OCI-LY1 (cell line): ENCODE measurements around the gene SUV39H2.

Experiments used
- H2AFZ ChIP-seq: fragments of 200-600 bp; sonication (generic), shearing (Covaris generic); 2 replicates; pipeline ENCODE4 v1.6.0; 2014; ENCODE audit warnings: antibody characterized with exemption, mild to moderate bottlenecking, low read length
- H3F3A ChIP-seq: fragments of 200-600 bp; sonication (generic), shearing (Covaris generic); 2 replicates; pipeline ENCODE4 v1.6.0; 2014; ENCODE audit warnings: mild to moderate bottlenecking, antibody characterized with exemption, low read length, moderate library complexity; ENCODE audit not compliant: insufficient read depth
- H3K27ac ChIP-seq: fragments of 200-600 bp; sonication (generic); 2 replicates; pipeline ENCODE4 v1.5.1; 2014; ENCODE audit warnings: low read length, mixed run types, mild to moderate bottlenecking, low read depth; ENCODE audit not compliant: poor library complexity, severe bottlenecking
- H3K27me3 ChIP-seq: fragments of 200-600 bp; sonication (generic); 2 replicates; pipeline ENCODE4 v1.6.0; 2014; ENCODE audit warnings: antibody characterized with exemption, mild to moderate bottlenecking, low read length, moderate library complexity; ENCODE audit not compliant: insufficient read depth
- H3K36me3 ChIP-seq: fragments of 200-600 bp; sonication (generic); 2 replicates; pipeline ENCODE4 v1.6.1; 2014; ENCODE audit warnings: mild to moderate bottlenecking, antibody characterized with exemption, low read length, moderate library complexity, mixed read lengths; ENCODE audit not compliant: insufficient read depth
- H3K4me1 ChIP-seq: fragments of 200-600 bp; sonication (generic); 2 replicates; pipeline ENCODE4 v1.5.1; 2014; ENCODE audit warnings: mild to moderate bottlenecking, low read length, moderate library complexity; ENCODE audit not compliant: insufficient read depth, severe bottlenecking
- H3K4me2 ChIP-seq: fragments of 200-600 bp; sonication (generic), shearing (Covaris generic); 2 replicates; pipeline ENCODE4 v1.6.1; 2014; ENCODE audit warnings: low read length
- H3K4me3 ChIP-seq: fragments of 200-600 bp; sonication (generic); 2 replicates; pipeline ENCODE4 v1.5.1; 2014; ENCODE audit warnings: low read length, low read depth, mild to moderate bottlenecking, mixed read lengths; ENCODE audit not compliant: poor library complexity, severe bottlenecking
- H3K79me2 ChIP-seq: fragments of 200-600 bp; shearing (Covaris generic); 2 replicates; pipeline ENCODE4 v1.6.1; 2016; ENCODE audit warnings: mixed run types, low read length, mixed read lengths; ENCODE audit not compliant: insufficient read depth
- H3K9ac ChIP-seq: fragments of 200-600 bp; sonication (generic), shearing (Covaris generic); 2 replicates; pipeline ENCODE4 v1.6.1; 2014; ENCODE audit warnings: mild to moderate bottlenecking, low read length, mixed read lengths
- H3K9me2 ChIP-seq: fragments of 200-600 bp; sonication (generic), shearing (Covaris generic); 2 replicates; pipeline ENCODE4 v1.6.1; 2014; ENCODE audit warnings: low read depth, mild to moderate bottlenecking, low read length, mixed read lengths
- H3K9me3 ChIP-seq: fragments of 200-600 bp; shearing (Covaris generic); 2 replicates; pipeline ENCODE4 v1.6.1; 2014; ENCODE audit warnings: low read length, mixed read lengths
- H4K20me1 ChIP-seq: fragments of 200-600 bp; sonication (generic), shearing (Covaris generic); 2 replicates; pipeline ENCODE4 v1.6.0; 2016; ENCODE audit warnings: mild to moderate bottlenecking, low read length; ENCODE audit not compliant: insufficient read depth
- EZH2 ChIP-seq: fragments of 200-600 bp; sonication (generic), shearing (Covaris generic); IDR thresholded peaks from 2 replicates; pipeline ENCODE4 v1.8.0; 2017; ENCODE audit warnings: borderline replicate concordance, mixed run types, mild to moderate bottlenecking, antibody characterized with exemption, low read length, moderate library complexity, mixed read lengths
- TF ChIP-seq, protein P1 (sequence below): fragments of 200-600 bp; sonication (generic), shearing (Covaris generic); IDR thresholded peaks from 2 replicates; pipeline ENCODE4 v1.5.1; 2017; ENCODE audit warnings: mild to moderate bottlenecking, antibody characterized with exemption, low read length, moderate library complexity, mixed read lengths

Gene SUV39H2

DNA sequence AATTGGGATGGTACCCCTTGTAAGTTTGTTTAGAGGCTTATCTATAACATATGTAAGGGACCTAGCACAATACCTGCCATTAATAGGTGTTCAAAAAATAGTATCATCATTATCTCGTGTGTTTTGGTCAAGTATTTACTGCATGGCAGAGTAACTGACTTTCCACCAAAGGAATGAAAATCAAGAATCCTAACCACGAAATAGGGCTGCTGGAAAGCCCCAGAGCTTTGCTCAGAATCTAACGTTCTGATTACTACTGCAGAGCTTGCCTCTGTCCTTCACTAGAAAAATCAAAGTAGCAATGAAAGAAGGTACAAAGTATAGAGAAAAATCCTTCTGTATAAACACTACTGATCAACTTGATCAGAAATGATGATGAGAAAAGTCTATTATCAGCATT lies 40.3 kb downstream of the SUV39H2 start:
- no peaks in the 10 kb centered on the region for H3K9me2 ChIP-seq
- no peaks in the 10 kb centered on the region for H3K4me1 ChIP-seq
- no peak overlapping the region for H3K4me3 ChIP-seq
- peaks cover 100% of the 10 kb centered on the region for H3K36me3 ChIP-seq
- no peaks in the 10 kb centered on the region for H4K20me1 ChIP-seq
- H3K79me2 ChIP-seq = 0 out of 2 replicates have a peak, but pooled peaks cover 5% of the 10 kb centered on the region
- H3K4me2 ChIP-seq = no peak overlapping the region
- H2AFZ ChIP-seq = no peak overlapping the region
- no peak overlapping the region for H3K27ac ChIP-seq
- peaks cover 20% of the 10 kb centered on the region for H3K9me3 ChIP-seq
- no peaks in the 10 kb centered on the region for H3K27me3 ChIP-seq
- TF ChIP-seq EZH2 = no peak
- H3F3A ChIP-seq = no peaks in the 10 kb centered on the region
- H3K9ac ChIP-seq = no peak overlapping the region

DNA sequence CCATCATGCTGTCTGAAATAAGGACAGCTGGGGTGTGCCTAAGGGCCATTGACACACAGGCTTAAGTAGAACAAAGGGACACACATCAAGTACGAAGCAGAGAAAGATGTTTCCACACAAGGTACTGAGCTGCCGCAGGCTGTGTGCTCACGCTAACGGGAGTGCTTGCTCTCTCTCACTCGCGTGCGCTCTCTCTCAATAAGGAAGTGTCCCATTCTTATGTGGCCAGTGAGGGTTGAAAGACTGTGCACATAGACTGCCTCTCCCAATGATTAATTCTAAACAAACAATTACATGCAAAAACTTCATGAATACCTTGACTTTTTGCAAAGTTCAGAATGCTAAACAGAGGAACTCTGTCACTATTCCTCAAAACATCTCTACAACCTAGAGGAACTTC lies 45.3 kb downstream of the SUV39H2 start:
- H3K27me3 ChIP-seq = no peaks in the 10 kb centered on the region
- no peak overlapping the region for H3K9ac ChIP-seq
- H3K27ac ChIP-seq = no peak overlapping the region
- H3K4me1 ChIP-seq = no peaks in the 10 kb centered on the region
- no peaks in the 10 kb centered on the region for H3K9me2 ChIP-seq
- no peaks in the 10 kb centered on the region for H4K20me1 ChIP-seq
- H3K4me2 ChIP-seq = no peak overlapping the region
- no peaks in the 10 kb centered on the region for H3F3A ChIP-seq
- no peaks in the 10 kb centered on the region for H3K79me2 ChIP-seq
- peaks cover 2% of the 10 kb centered on the region; the same call in 1 of the 2 replicates for H3K9me3 ChIP-seq
- TF ChIP-seq EZH2 = no peak
- TF ChIP-seq, protein P1, sequence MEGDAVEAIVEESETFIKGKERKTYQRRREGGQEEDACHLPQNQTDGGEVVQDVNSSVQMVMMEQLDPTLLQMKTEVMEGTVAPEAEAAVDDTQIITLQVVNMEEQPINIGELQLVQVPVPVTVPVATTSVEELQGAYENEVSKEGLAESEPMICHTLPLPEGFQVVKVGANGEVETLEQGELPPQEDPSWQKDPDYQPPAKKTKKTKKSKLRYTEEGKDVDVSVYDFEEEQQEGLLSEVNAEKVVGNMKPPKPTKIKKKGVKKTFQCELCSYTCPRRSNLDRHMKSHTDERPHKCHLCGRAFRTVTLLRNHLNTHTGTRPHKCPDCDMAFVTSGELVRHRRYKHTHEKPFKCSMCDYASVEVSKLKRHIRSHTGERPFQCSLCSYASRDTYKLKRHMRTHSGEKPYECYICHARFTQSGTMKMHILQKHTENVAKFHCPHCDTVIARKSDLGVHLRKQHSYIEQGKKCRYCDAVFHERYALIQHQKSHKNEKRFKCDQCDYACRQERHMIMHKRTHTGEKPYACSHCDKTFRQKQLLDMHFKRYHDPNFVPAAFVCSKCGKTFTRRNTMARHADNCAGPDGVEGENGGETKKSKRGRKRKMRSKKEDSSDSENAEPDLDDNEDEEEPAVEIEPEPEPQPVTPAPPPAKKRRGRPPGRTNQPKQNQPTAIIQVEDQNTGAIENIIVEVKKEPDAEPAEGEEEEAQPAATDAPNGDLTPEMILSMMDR = no peak
- peaks cover 97% of the 10 kb centered on the region for H3K36me3 ChIP-seq
- H2AFZ ChIP-seq = no peak overlapping the region
- no peak overlapping the region for H3K4me3 ChIP-seq

- Histone ChIP-seq H3K4me2 (no peak overlapping the region), H3K4me1 (no peaks in the 10 kb centered on the region), H3K79me2 (no peaks in the 10 kb centered on the region), H3K36me3 (peaks cover 94% of the 10 kb centered on the region), H3K9me3 (no peaks in the 10 kb centered on the region), H3K4me3 (no peak overlapping the region), H3K9ac (no peak overlapping the region), H3K27me3 (no peaks in the 10 kb centered on the region), H3F3A (no peaks in the 10 kb centered on the region), H3K9me2 (no peaks in the 10 kb centered on the region), H2AFZ (no peak overlapping the region), H3K27ac (no peak overlapping the region), H4K20me1 (no peaks in the 10 kb centered on the region)
- TF ChIP-seq, protein P1 = no peak
- TF ChIP-seq EZH2 = no peak
Measured at GRCh38 chr10:14925268-14925667, 46.6 kb downstream of the SUV39H2 start.

GRCh38 chr10:14926061-14926470 lies 47.4 kb downstream of the SUV39H2 start:
- H2AFZ ChIP-seq = no peak overlapping the region
- H3K4me1 ChIP-seq = no peaks in the 10 kb centered on the region
- H4K20me1 ChIP-seq = no peaks in the 10 kb centered on the region
- H3K27ac ChIP-seq = no peak overlapping the region
- no peaks in the 10 kb centered on the region for H3K9me3 ChIP-seq
- peaks cover 94% of the 10 kb centered on the region for H3K36me3 ChIP-seq
- no peaks in the 10 kb centered on the region for H3K9me2 ChIP-seq
- no peaks in the 10 kb centered on the region for H3F3A ChIP-seq
- H3K79me2 ChIP-seq = no peaks in the 10 kb centered on the region
- TF ChIP-seq, protein P1 = no peak
- no peak for TF ChIP-seq EZH2
- H3K9ac ChIP-seq = no peak overlapping the region
- no peak overlapping the region for H3K4me2 ChIP-seq
- no peaks in the 10 kb centered on the region for H3K27me3 ChIP-seq
- H3K4me3 ChIP-seq = no peak overlapping the region
